HT-29 (cell line): Measurements from ENCODE around the gene ARHGEF39. TPM values are rescaled to one million over a fixed set of nuclear protein-coding genes. Genes with fewer than 3 reads are reported as not detected.
A peak's percentile ranks its signal among the peaks of the same experiment; 100 is the strongest.

Experiments used
- DNase-seq: peaks from one replicate; pipeline ENCODE4 v3.0.0-alpha.2; 2015; ENCODE audit warnings: low spot score
- total RNA-seq: library from RNA; depleted of rRNA; stranded (reverse); fragments of >200 nt; shearing (Covaris generic); gene quantifications from 2 replicates; pipeline ENCODE4 v1.2.3, GENCODE V29; 2014

The ARHGEF39 gene
- total RNA-seq, 1 experiment from 2014 or later, result 23.4 TPM

GRCh38 chr9:35675204-35675603 is 10.2 kb upstream of the ARHGEF39 start:
- no peak for DNase-seq

- no peak for DNase-seq
These were observed 9.0 kb upstream of the ARHGEF39 start for GRCh38 chr9:35674025-35674361.

DNA sequence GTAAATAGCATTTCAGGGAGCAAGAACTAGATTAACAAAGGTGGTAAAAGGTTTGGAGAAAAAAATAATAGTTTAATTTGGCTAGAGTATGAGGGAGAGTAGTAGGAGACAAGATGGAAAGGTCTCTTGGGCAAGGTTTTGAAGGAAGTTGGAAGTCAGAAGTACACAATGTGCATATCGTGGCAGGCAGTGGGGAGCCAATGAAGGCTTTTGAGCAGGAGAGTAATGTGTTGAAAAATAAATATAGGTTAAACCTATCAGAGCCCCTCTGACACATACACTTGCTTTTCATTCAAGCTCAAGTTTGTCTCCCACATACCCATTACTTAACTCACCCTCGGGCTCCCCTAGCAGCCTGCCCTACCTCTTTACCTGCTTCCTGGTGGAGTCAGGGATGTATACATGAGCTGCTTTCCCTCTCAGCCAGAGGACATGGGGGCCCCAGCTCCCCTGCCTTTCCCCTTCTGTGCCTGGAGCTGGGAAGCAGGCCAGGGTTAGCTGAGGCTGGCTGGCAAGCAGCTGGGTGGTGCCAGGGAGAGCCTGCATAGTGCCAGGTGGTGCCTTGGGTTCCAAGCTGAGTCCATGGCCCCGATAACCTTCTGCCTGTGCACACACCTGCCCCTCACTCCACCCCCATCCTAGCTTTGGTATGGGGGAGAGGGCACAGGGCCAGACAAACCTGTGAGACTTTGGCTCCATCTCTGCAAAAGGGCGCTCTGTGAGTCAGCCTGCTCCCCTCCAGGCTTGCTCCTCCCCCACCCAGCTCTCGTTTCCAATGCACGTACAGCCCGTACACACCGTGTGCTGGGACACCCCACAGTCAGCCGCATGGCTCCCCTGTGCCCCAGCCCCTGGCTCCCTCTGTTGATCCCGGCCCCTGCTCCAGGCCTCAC is 8.4 kb upstream of the ARHGEF39 start, which contains the start of gene CA9:
TSS of gene CA9 (plus strand) at position 797 of the 893 bp plus-strand sequence. CDS start at position 829, 32 bp downstream.
- peak; percentile 66 for DNase-seq

DNA sequence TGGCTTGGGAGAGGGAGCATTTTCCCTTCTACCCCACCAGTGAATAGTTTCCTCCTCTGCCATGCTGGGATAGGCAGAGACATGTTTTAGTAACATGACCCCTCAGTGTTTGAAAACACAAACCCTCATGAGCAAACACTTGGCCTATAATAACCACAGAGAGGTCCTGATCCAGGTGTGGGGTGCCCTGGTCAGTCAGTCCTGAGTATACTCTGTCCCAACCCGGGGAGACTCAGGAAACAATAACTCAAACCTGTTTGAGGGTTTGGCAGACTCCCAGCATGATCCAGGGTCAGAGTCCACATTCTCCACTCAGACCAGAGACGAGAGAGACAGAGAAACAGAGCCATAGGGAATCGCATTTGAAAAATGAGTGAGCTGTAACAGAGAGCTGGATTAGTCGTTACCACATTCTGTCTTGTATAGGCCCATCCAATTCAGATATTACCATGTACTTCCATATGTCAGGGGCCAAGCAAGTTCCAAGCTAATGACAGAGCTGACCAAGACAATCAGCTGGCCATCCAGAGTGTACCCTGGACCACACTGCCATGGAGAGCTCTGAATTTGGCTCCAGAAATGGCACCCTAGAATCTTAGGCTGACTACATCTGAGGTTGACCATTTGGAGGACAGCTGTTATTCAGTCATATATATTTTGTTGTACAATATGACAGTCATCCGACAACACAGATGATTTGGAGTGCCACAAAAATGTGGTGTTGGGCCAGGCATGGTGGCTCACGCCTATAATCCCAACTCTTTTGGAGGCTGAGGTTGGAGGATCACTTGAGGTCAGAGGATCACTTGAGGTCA is 4.5 kb upstream of the ARHGEF39 start:
- DNase-seq, result peak; percentile 99

DNA sequence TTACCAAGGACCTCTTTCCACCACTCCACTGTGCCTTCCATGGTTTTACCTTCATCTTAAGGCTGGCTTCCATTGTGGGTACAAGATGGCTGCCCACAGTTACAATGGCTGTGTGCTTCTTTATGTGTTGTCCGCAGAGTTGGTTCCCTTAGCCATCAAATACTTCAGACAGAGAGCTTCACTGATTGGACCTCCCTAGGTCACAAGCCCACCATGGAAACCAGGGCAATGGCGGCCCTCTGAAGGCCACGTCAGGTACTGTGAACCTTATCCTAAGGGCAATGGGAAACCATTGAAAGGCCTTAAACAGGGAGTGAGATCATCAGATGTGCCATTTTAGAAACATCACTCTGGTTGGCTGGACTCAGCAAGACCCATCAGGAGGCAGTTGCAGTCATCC is 2.9 kb upstream of the ARHGEF39 start:
- no peak for DNase-seq

- DNase-seq, result no peak
These were observed 1.6 kb upstream of the ARHGEF39 start for GRCh38 chr9:35666549-35666948.

GRCh38 chr9:35666045-35666444 is 1.1 kb upstream of the ARHGEF39 start:
- no peak for DNase-seq

DNA sequence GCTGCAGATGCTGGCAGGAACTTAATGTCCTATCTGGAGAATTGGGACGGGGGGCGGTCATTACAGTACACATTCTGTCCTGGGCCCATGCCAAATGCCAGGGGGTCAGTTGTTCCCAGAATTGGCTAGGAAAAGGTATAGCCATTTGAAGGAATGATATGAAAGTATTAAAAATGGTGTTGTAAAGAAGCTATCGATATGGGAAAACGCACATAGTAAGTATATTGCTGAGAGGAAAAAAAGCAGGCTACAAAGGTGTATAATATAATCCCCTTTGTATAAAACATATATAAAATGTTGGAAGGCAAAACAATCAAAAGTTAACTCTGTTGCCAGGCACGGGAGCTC is 450 bp upstream of the ARHGEF39 start:
- DNase-seq, result no peak

DNA sequence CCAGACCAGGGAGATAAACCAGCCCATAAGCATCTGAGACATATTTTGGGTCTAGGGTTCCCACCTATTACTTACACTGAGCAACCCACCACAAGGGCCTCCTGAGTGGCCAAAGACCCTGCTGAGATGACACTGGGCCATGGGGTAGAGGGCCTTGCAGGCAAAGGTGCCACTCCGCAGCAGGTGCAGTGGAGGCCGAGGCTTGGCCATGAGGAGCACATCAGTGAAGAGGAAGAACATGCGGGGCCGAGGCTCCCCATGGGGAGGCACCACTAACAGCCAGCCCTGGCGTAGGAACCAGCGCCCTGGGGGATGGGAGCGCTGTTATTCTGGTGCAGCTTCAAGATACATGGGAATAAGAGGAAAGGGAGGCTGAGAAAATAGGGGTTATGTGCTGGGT is 2.6 kb downstream of the ARHGEF39 start:
- no peak for DNase-seq

GRCh38 chr9:35661756-35662350 is 3.1 kb downstream of the ARHGEF39 start:
- DNase-seq, result no peak

- peak; percentile 56 for DNase-seq
These were observed 4.0 kb downstream of the ARHGEF39 start for GRCh38 chr9:35660966-35661415.

DNA sequence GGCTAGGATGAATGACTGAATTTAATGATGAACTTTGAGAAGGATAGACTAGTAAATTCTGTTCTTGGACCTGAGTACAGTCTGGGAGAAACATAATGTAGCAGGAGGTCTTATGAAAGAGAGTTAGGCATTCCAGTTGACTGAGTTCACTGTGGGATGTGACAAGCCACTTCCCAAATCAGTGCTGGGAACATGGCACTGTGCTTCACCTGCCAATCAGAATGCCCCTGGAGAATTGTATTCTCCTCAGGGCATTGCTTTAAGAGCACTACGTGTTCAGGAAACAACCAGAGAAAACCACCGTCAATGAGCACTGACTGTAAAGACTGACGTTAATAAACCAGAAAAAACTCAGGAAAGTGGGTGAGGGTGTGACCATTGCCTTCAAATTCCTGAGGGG is 5.7 kb downstream of the ARHGEF39 start:
- DNase-seq, result no peak

- peak; percentile 34 for DNase-seq
These were observed 6.1 kb downstream of the ARHGEF39 start for GRCh38 chr9:35658968-35659220.

- DNase-seq, result peak; percentile 92
These were observed 6.6 kb downstream of the ARHGEF39 start, which contains the start of gene CCDC107 for GRCh38 chr9:35658137-35658967. Gene CCDC107 (plus strand): TSS chr9:35658292. CDS start chr9:35658380, 88 bp downstream.

GRCh38 chr9:35657546-35658136 is 7.4 kb downstream of the ARHGEF39 start, which contains the start of gene RMRP:
Gene RMRP (minus strand): TSS chr9:35658019.
- DNase-seq, result peak; percentile 97

- no peak for DNase-seq
These were observed 8.0 kb downstream of the ARHGEF39 start for GRCh38 chr9:35656831-35657545.

DNA sequence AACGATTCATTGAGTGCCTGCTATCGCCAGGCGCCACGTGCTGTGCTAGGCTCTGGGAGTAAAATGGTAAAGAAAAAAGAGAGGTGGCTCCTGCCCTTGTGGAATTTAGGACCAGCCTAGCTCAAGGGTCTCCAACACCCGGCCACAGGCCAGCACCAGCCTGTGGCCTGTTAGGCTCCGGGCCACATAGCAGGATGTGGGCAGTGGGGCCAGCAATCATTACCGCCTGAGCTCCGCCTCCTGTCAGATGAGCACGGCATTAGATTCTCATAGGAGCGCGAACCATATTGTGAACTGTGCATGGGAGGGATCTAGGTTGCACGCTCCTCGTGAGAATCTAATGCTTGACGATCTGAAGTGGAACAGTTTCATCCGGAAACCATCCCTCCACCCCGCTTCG is 8.6 kb downstream of the ARHGEF39 start:
- DNase-seq, result no peak

DNA sequence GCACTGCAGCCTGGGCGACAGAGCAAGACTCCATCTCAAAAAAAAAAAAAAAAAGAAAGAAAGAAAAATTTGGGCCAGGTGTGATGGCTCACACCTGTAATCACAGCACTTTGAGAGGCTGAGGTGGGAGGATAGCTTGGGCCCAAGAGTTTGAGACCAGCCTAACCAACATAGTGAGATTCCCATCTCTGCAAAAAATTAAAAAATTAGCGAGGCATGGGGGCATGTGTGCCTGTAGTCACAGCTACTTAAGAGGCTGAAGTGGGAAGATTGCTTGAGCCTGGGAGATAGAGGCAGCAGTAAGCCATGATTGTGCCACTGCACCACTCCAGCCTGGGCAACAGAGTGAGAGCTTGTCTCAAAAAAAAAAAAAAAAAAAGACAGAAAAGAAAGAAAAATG is 11.4 kb downstream of the ARHGEF39 start:
- no peak for DNase-seq

DNA sequence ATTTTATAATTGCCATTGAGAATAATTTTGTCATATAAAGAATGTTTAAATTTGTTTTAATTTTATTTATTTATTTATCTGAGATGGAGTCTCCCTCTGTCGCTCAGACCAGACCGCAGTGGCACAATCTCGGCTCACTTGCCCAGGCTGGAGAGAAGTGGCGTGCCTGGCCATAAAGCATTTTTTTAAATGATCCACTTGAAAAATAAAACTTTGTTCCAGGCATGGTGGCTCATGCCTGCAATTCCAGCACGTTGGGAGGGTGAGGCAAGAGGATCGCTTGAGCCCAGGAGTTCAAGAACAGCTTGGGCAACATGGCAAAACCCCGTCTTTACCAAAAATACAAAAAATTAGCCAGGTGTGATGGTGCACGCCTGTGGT is 12.2 kb downstream of the ARHGEF39 start:
- DNase-seq, result no peak
